ENCODE measurements around the gene KDM7A.

DNA sequence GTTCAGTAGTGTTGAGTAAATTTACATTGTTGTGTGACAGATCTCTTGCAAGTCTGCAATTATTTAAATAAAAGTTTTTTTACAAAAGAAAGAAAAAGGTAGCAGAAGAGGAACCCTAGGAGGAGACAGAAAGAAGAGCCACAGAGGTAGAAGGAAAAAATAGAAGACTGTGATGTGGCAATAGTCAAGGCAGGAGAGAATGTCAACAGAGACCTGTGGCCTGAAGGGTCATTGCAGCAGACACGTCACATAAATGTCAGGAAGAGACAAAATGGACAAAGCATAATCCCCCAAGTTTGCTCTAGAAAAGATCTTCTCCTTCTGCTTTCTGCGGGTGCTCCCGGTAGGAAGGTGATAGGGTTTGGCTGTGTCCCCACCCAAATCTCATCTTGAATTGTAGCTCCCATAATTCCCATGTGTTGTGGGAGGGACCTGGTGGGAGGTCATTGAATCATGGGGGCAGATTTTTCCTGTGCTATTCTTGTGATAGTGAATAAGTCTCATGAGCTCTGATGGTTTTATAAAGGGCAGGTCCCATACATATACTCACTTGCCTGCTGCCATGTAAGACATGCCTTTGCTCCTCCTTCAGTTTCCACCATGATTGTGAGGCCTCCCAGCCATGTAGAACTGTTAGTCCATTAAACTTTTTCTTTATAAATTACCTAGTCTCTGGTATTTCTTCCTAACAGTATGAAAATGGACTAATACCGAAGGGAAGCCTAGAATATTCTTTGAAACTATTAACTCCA, 41.1 kb upstream of the KDM7A start:
- TF ChIP-seq, protein P1, sequence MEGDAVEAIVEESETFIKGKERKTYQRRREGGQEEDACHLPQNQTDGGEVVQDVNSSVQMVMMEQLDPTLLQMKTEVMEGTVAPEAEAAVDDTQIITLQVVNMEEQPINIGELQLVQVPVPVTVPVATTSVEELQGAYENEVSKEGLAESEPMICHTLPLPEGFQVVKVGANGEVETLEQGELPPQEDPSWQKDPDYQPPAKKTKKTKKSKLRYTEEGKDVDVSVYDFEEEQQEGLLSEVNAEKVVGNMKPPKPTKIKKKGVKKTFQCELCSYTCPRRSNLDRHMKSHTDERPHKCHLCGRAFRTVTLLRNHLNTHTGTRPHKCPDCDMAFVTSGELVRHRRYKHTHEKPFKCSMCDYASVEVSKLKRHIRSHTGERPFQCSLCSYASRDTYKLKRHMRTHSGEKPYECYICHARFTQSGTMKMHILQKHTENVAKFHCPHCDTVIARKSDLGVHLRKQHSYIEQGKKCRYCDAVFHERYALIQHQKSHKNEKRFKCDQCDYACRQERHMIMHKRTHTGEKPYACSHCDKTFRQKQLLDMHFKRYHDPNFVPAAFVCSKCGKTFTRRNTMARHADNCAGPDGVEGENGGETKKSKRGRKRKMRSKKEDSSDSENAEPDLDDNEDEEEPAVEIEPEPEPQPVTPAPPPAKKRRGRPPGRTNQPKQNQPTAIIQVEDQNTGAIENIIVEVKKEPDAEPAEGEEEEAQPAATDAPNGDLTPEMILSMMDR (IDR thresholded peaks at IDR 0.05 in 2 of 3, conservative IDR thresholded peaks at IDR 0.05 in 1 of 3; ENCODE audit: control insufficient read depth in 2 of 3, extremely low read depth in 1 of 3, insufficient read depth in 1 of 3, low read depth in 3 of 3, low read length in 3 of 3): no peak
- TF ChIP-seq, protein P2, sequence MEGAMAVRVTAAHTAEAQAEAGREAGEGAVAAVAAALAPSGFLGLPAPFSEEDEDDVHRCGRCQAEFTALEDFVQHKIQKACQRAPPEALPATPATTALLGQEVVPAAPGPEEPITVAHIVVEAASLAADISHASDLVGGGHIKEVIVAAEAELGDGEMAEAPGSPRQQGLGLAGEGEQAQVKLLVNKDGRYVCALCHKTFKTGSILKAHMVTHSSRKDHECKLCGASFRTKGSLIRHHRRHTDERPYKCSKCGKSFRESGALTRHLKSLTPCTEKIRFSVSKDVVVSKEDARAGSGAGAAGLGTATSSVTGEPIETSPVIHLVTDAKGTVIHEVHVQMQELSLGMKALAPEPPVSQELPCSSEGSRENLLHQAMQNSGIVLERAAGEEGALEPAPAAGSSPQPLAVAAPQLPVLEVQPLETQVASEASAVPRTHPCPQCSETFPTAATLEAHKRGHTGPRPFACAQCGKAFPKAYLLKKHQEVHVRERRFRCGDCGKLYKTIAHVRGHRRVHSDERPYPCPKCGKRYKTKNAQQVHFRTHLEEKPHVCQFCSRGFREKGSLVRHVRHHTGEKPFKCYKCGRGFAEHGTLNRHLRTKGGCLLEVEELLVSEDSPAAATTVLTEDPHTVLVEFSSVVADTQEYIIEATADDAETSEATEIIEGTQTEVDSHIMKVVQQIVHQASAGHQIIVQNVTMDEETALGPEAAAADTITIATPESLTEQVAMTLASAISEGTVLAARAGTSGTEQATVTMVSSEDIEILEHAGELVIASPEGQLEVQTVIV (IDR thresholded peaks at IDR 0.05; ENCODE audit: borderline replicate concordance, partially characterized antibody): no peak
- TF ChIP-seq SRF (IDR thresholded peaks at IDR 0.05; ENCODE audit: low read depth in 2 of 2, low read length in 2 of 2): no peak

Measured in GM12878 (cell line).